Measurements from ENCODE around the gene TCEAL9.
"Not testable (repeated sequence)": the region's sequence is repeated elsewhere in the genome, so short reads cannot be mapped to it uniquely, and the experiment has no call there.

Gene TCEAL9

DNA sequence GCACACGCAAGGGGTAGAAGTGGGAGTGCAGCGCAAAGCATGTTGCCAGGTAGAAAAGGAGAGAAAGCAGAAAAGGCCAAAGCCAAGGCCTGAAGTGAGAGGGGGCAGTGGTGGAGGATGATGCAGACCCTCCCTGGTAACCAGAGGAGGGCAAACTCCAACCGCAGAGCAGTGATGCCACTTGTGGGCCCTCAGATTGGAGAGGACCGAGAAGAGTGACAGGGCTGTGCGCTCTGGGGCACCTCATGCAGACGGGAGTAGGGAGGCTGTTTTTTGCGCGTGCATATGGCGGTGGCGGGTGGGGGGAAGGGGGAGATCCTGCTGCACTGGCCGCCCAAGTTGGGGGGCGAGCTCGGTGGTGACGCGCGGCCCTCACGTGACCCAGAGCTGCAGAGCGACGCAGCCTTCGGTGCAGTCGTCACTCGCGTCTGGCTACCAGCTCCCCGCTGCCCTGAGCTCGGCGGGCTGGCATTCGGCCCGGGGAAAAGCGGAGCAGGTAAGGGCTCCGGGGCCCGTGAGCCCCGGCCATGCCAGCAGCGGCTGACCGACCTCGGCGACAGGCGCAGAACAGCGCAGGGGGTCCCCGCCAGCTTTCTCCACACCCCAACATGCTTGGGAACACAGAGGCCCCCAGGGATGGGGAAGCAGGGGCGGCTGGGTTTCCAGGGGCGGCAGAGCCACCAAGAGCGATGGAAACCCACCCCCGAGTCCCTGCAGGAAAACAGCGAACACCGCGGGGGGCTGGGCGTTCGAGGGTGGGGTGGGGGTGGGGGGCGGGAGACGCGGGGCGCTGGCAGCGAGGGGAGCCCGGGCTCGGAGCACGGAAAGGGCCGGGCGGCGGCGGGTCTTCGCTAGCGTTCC, 20.0 kb downstream of the TCEAL9 start, which contains the start of gene BEX3:
Gene BEX3 (plus strand): TSS at position 421 of the 861 bp plus-strand sequence. CDS start 984 bp downstream, outside the sequence.
- DNase-seq, result peak; percentile 61 to 70

DNA sequence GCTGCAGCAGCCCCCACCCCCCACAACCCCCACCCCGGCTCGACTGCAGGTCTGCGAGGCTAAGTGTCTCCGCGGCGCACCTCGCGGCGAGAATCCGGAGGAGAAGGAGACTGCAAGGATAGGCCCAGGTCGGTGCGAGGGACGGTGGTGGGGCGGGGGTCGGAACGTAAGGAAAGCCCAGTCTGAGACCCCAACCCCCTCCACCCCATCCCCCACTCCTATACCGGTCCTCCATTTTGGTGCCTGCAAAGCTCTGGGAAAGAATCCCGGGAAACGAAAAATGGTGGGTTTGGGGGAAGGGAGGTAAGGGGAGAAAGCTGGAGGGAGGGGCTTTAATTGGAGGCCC, 20.6 kb downstream of the TCEAL9 start:
- peak; percentile 42 to 46 for DNase-seq

GRCh38 chrX:103378990-103379389, 22.7 kb downstream of the TCEAL9 start:
- DNase-seq, result no peak

GRCh38 chrX:103382877-103383276, 26.6 kb downstream of the TCEAL9 start:
- DNase-seq, result no peak

- no peak for DNase-seq
These were observed 28.4 kb downstream of the TCEAL9 start for GRCh38 chrX:103384672-103385071.

DNA sequence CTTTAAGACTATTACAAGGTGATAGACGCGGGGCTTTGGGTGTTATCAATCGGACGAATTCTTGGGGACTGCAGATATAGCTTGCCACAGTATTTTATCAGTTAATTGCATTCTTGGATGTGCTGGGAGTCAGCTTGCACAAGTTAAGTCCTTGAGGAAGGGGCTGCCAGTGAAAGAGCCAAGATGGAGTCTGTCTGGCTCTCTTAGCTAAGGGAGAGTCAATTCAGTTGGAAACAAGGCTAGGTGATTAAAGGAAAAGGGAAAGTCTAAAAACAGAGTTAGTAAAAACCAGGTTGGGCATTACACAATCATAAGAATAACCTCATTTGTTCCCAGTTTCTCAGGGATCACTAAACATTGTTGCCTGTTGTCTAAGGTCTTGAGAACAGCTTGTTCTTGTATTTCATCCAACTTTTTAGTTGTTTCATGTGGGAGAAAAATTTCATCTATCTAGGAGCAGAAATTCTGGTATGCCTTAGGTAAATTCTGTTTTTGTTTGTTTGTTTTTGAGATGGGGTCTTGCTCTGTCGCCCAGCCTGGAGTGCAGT, 29.1 kb downstream of the TCEAL9 start:
- DNase-seq, result not testable (repeated sequence)

DNA sequence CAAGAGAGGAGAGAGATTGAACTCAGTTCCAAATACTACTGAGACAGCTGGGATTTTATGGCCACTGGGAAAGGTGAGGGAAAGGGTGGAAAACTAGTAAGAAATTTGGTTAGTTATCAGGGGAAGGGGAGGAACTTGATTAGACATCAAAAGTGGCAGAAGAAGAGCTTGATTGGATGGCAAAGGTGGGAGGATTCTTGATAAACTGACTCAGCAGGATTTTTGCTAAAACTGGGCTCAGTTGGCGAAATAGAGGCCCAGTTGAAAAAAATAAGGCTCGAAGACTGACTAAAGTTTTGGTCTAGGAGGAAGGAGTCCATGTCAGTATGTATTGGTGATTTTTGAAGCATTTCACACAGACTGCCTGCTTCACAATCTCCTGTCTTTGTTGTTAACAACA, 30.0 kb downstream of the TCEAL9 start:
- no peak for DNase-seq

- DNase-seq, result no peak
These were observed 37.2 kb downstream of the TCEAL9 start for GRCh38 chrX:103393487-103393886.

- no peak for DNase-seq
These were observed 39.9 kb downstream of the TCEAL9 start for GRCh38 chrX:103396186-103396585.

GRCh38 chrX:103396660-103397059, 40.4 kb downstream of the TCEAL9 start:
- DNase-seq, result no peak

- no peak for DNase-seq
These were observed 41.4 kb downstream of the TCEAL9 start for GRCh38 chrX:103397707-103398106.

DNA sequence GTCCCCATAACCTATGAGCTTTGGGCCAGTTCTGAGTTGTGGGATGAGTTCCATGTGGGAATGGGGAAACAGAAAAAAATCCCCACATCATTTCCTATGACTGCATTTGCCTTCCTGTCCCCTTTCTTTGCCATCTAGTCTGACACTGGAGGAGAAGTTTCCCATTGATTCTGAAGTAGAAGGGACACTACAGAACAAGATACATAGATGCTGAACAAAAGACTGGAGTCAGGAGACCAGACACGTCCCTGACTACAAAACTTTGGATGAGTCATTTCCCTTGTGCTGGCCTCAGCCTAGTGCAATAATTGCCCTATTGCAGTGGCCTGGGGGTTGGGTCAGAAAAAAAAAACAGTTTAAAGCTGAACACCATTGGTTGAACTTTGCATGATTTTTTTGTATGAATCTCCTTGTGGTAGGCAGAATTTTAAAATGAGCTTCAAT, 42.1 kb downstream of the TCEAL9 start:
- DNase-seq, result no peak

DNA sequence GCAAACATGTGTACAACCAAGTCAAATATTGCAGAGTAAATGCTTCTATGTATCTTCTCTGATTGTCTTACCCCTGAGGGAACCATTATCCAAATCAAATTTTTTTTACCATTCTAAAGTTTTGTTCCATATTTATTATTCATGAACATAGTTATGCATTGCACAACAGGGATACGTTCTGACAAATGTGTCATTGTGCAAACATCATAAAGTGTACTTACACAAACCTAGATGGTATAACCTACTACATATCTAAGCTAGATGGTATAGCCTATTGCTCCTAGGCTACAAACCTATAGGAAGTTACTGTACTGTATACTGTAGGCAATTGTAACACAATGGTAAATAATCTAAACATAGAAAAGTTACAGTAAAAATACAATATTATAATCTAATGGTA, 43.4 kb downstream of the TCEAL9 start:
- DNase-seq, result peak in 1 of 2 experiments; percentile 24

DNA sequence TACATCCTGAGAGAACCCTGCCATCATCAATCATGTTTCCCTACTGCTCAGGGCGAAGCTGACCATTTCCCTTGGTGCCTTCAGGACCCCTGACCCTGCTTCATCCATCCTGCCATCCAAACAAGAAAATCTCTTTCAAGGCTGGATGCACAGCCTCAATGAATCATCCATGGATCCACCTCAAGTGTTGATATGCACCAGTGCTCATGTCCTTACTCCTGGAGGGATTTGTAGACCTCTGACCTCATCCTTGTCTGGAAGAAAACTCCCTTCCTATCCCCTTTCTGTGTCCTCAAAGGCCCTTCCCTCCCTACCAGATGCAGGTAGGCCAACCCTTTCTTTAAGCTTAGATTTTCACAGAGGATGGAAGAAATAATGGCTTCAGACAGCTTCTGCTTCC, 44.6 kb downstream of the TCEAL9 start:
- no peak for DNase-seq

GRCh38 chrX:103404231-103405008, 48.1 kb downstream of the TCEAL9 start:
- DNase-seq, result peak; percentile 16 to 57

- DNase-seq, result peak in 1 of 2 experiments; percentile 30
These were observed 48.7 kb downstream of the TCEAL9 start for GRCh38 chrX:103405009-103405333.

DNA sequence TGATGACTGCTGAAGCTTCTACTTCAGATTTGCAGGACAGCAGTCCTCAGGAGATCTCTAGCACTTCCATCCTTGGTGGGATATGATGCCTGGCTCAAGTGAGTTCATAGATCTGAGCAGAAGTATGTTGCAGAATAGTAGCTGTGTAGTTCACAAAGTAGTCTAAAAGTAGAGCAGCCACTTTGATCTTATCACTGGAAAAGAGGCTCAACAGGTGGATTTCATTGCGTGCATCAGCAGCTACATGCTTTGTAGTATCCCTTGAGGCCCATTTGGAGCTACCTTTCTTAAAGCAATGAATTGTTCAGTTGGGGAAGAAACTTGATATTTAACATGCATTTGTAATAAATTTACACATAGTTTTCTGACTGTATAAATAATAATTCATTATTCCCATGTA, 50.0 kb downstream of the TCEAL9 start:
- no peak for DNase-seq

- no peak for DNase-seq
These were observed 51.5 kb downstream of the TCEAL9 start for GRCh38 chrX:103407776-103408175.

Data from NCI-H526 (cell line).